Stimulated activated CD8-positive, alpha-beta memory T cell treated with anti-CD3 and anti-CD28 coated beads, Interleukin-12 subunit alpha, Interleukin-12 subunit beta, amount 100 ng/mL, for 4 hours (primary cell): ENCODE data around the gene KRTAP2-1.
"Not testable (repeated sequence)": the region's sequence is repeated elsewhere in the genome, so short reads cannot be mapped to it uniquely, and the experiment has no call there.

Experiments
- DNase-seq: peaks from one replicate; pipeline ENCODE4 v3.0.0-alpha.2; 2020; ENCODE audit warnings: low read depth

Gene KRTAP2-1, protein sequence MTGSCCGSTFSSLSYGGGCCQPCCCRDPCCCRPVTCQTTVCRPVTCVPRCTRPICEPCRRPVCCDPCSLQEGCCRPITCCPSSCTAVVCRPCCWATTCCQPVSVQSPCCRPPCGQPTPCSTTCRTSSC

DNA sequence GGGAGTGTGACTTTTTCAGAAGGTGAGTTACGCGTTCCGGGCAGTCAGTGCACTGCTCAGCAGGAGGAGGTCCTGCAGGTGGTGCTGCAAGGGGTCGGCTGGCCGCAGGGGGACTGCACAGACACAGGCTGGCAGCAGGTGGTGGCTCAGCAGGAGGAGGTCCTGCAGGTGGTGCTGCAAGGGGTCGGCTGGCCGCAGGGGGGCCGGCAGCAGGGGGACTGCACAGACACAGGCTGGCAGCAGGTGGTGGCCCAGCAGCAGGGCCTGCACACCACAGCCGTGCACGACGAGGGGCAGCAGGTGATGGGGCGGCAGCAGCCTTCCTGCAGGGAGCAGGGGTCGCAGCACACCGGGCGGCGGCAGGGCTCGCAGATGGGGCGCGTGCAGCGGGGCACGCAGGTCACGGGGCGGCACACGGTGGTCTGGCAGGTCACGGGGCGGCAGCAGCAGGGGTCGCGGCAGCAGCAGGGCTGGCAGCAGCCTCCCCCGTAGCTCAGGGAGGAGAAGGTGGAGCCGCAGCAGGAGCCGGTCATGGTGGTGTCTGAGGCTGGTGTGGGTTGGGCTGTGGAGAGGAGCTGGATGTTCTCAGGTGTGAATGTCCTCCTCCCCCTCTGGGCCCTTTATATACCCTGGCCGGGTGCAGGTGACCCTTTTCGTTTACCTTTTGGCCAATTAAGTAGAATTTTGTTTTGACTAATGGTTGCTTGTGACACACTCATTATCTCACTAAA is at the start of gene KRTAP2-1:
KRTAP2-1 (minus strand) TSS at position 582 of the 731 bp plus-strand sequence; CDS start at position 533, 49 bp downstream.
- not testable (repeated sequence) for DNase-seq

DNA sequence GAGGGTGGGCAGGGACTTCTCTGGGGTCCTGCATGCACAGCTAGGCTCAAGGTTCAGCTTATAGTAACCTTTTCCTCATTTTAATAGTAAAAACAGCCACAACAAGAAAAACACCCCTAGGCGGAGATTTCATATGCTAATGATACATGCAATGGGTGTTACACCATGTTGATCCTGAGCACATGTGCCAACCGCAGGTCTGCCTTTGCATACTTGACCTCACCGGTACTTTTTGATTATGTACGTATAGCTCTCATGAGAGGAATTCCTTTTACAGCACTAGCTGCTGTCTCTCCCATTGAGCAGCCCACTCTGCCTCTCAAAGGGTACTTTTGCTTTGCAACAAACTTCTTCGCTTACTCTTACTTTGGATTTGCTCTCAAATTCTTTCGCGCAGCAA is 48.9 kb upstream of the KRTAP2-1 start:
- no peak for DNase-seq

DNA sequence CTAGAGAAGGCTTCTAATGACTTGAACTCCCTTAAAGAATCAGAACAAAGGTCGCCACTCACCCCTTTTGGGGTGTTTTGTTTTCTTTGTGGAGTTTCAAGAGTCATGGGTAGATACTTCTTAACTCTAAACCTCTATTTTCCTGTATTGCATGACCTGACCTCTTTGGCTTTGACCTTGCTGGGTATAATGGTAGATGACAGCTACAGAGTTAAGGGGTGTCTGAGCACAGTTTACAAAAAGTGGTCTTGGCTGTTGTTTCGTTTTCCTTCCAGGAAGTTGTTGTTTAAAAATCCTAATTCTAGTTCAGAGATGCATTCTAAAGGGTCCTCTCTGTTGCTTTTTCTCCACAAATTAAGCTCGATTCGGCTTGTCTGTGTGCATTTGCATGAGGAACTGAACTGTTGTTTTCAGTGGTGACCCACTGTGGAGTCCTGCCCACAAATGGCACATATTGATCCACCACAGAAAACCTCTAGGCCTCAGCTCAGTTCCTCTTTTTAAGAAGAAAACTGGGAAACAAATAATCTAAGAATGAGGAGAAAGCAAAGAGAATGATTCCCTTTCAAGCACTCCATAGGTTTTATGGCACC is 41.7 kb upstream of the KRTAP2-1 start:
- DNase-seq: not testable (repeated sequence)

DNA sequence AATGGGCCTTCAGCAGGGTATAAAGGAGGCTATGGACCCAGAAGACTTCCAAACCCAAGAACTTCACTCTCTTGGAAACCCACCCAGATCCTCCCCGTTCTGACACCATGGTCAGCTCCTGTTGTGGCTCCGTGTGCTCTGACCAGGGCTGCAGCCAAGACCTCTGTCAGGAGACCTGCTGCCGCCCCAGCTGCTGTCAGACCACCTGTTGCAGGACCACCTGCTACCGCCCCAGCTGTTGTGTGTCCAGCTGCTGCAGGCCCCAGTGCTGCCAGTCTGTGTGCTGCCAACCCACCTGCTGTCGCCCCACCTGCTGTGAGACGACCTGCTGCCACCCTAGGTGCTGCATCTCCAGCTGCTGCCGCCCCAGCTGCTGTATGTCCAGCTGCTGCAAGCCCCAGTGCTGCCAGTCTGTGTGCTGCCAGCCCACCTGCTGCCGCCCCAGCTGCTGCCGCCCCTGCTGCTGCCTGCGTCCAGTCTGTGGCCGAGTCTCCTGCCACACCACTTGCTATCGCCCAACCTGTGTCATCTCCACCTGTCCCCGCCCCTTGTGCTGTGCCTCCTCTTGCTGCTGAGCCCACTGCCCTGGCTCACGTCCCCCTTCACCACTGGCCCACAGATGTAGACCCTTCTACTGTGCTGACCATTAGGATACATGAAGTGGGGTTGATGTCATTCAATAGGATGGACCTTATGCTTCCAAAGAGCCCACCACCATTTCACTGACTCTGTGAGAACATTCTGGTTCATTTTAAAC is 37.2 kb upstream of the KRTAP2-1 start, which contains the start of gene KRTAP4-7:
KRTAP4-7 (plus strand) TSS at position 51 of the 757 bp plus-strand sequence; CDS start at position 108, 57 bp downstream.
- not testable (repeated sequence) for DNase-seq

DNA sequence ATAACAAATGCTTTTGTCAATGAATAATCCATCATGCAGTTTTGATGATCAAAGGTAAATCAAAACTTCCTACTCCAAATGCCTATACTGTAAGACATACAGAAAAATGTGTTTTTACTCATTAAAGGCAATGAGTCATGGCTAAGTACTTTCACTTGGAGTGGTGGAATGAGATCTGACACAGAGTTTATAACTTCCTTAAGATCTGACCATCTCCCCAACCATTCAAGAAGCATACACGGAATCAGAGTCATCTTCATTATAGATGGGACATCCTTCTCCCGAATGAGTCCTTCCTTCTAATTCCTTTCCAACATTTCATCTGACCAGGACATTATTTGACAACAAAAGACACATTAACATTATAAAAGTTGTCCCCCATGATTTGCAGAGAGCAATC is 36.3 kb upstream of the KRTAP2-1 start:
- DNase-seq: not testable (repeated sequence)

DNA sequence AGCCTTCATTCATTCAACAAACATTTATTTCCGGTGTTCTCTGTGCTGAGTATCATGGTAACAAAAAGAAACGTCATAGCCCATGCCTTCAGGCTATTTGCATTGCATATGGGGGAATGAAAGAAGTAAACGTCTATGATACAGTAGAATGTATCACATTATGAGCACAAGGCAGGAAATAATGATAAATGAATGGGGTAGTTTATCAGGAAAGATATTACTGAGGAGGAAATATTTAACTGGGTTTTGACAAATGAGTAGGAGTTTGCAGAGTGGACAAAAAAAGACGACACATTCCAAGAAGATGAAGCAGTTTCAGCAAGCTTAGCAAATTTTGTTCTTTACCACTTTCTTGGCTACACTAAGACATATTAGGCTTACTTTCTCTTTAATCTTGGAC is 35.5 kb upstream of the KRTAP2-1 start:
- DNase-seq: no peak

DNA sequence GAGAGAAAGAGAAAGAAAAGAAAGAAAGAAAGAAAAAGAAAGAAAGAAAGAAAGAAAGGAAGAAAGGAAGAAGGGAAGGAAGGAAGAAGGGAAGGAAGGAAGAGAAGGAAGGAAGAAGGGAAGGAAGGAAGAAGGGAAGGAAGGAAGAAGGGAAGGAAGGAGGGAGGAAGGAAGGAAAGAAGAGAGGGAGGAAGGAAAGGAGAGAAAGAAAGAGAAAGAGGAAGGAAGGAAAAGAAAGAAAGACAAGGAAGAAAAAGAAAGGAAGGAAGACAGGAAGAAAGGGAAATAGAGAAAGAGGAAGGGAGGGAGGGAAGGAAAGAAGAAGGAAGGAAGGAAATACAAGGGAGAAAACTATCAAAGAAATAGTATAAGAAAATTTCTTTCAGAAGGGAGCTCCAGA is 29.7 kb upstream of the KRTAP2-1 start:
- DNase-seq: no peak

DNA sequence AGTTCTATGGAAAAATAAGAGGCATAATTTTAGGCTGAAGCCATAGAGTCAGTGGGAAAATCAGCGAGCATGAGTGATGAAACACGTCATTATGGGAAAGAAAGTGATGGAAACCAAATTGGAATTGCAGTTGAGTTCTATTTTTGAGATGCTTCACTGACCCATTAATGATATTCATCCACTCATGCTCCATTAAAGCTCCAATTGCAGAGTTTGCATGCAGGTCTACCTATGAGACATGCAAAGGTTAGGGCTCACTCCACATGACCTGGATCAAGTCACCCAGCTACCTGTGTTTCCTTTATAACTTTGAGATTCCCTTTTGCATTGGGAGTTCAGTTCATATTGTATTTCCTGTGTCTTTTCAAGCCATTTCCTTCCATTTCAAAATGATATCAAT is 26.6 kb upstream of the KRTAP2-1 start:
- no peak for DNase-seq

DNA sequence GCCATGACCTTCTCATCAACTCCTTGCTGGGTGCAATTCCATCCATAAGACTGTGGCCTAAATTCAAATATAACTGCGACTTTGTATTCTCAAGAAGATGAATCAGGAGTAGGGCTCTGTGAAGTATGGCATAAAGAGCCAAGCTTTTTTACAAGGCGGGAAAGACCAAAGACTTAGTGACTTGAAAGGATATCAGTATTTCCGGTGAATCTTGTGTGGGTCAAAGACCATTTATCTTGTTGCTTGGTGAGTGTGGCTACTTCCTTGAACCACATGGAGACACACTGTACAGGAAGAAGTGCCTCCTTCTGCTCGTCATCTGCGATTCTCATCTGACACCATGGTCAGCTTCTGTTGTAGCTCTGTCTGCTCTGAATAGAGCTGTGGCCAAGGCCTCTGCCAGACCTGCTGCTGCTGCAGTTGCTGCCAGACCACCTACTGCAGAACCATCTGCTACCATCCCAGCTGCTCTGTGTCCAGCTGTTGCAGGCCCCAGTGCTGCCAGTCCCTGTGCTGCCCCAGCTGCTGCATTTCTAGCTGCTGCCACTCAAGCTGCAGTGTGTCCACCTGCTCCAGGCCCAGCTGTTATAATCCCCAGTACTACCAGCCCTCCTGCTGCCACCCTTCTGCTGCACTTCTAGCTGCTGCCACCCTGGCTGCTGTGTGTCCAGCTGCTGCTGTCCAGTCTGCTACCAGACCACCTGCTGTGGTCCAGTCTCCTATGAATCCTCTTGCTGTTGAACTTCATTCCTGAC is 24.7 kb upstream of the KRTAP2-1 start:
- DNase-seq: no peak

DNA sequence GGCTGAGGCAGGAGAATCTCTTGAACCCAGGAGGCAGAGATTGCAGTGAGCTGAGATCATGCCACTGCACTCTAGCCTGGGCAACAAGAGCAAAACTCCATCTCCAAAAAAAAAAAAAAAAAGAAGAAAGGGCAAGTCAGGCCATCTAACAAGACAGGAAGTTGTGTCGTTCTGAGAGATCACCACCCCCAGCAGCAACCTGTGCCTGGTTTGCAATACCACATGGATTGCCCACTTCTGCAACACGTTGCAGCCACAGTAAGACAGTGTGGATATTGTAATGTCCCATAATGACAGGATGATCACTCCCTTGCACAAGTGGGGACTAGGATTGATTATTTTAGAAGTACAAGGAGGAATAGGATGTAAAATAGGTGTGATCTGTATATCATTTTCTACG is 21.9 kb upstream of the KRTAP2-1 start:
- no peak for DNase-seq

DNA sequence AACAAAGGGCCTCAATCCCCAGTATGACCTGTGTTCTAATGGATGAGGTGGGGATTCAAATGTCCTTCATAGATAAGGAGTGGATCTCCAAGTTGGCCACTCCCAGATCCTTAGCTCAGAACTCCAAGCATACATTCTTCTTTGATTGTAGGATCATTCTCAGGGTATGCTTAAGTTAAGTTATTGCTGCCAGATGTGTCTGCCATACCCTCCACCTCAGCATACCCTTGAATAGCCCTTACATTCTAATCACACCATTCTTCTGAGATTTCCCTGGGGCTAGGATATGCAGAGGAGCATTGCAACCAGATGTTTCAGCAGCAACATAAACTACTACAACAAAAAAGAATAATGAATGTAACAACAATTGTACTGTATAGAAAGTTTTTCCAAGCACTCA is 20.2 kb upstream of the KRTAP2-1 start:
- DNase-seq: no peak

DNA sequence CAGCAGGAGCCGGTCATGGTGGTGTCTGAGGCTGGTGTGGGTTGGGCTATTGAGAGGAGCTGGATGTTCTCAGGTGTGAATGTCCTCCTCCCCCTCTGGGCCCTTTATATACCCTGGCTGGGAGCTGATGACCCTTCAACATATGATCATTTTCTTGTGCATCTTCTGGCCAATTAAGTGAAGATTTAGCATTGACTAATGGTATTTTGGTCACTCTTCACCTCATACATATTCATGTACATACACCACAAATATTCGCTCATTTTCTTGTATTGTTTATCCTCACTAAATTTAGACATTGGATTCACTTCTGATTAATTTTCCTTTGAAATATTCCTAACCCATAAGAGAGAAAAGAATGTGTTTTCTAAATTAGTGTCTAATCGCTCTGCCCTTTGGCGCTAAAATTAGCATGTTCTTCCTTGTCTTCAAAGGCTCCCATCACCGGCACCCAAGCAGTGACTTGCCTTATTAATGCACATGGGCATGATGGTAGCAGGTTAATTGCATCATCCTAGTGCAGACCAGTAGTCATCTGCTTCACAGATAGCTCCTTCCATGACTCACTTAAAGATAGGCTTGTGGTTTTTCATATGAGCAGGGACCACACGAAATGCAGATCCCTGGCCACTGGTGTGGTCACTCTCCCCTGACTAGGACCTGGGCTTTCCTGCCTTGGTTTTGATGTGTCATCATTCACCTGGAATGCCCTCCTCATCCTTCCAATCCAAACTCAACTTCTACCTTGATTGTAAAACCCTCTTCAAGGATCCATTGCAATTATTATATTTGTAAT is 18.9 kb upstream of the KRTAP2-1 start, which contains the start of gene KRTAP2-4:
KRTAP2-4 (minus strand) TSS at position 51 of the 796 bp plus-strand sequence; CDS start at position 17, 34 bp downstream.
- no peak for DNase-seq

DNA sequence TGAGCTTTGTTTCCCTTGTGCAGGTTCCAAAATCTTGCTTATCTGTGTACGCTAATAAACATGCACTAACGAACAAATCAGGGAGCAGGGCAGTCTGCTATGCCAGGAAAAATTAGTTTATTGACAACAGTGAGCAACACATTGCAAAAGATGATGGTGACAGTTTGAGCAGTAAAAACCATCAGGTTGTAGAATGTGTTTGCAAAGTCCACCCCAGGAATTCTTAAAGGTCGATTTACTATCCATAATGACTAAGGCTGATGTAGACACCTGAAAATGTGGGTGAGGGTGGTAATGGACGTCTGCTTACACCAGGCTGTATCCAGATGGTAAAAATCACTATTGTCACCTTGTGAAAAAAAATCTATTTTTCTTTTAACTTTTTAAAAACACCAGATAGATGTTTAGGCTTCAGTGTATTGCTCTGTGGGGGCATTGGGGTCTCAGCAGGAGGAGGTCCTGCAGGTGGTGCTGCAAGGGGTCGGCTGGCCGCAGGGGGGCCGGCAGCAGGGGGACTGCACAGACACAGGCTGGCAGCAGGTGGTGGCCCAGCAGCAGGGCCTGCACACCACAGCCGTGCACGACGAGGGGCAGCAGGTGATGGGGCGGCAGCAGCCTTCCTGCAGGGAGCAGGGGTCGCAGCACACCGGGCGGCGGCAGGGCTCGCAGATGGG is 18.0 kb upstream of the KRTAP2-1 start:
- DNase-seq: not testable (repeated sequence)

DNA sequence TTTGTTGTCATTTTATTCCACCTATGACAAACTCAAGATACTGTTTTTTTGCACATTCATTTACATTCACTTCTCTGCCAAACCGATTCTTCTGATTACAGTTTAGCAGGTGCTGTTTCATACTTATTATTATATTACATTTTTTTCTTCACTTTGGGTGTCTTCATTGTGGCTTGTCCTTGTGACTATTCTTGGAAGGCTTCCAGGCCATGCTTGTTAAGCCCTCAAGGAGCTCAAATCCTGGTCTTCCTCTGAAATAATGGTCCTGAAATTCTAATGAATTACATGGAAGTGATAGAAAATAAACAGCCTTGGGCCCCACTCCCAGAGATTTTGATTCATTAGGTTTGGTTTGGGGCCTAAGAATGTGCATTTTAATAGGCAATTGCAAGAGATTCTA is 17.2 kb upstream of the KRTAP2-1 start:
- DNase-seq: no peak

DNA sequence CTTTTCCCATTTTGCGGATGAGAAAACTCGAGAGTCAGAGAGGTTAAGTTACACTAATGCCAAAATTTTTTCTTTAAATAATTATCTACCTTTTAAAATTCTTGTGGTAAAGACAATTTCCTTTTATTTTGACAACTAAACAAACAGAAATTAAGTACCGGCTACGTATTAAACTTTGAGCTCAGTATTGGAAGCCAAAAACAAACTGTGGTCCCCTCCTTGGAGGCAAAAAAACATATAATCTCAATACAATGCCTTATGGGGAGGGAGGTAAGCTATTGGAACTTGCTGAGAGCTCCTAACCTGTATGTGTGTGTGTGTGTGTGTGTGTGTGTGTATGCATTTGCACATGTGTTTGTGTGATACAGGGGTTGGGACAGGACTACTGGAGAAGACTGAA is 16.3 kb upstream of the KRTAP2-1 start:
- no peak for DNase-seq

DNA sequence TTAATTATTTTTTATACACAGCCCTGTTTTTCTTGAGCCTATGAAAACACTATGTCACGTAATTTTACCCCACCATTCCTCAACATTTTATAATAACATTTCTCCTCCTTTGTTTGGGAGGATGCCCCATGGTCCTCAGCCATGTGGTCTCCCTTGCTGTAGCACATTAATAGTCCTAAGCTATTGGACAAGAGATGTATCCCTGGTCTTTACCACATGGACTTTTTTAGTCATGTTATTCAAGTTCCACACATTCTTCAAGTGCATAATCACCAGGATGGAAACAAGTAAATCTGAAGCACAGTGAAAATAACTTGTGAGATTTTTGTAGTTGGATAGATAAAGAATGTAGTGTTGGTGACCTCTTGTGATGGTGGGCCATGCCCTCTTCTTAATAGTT is 14.8 kb upstream of the KRTAP2-1 start:
- DNase-seq: no peak

DNA sequence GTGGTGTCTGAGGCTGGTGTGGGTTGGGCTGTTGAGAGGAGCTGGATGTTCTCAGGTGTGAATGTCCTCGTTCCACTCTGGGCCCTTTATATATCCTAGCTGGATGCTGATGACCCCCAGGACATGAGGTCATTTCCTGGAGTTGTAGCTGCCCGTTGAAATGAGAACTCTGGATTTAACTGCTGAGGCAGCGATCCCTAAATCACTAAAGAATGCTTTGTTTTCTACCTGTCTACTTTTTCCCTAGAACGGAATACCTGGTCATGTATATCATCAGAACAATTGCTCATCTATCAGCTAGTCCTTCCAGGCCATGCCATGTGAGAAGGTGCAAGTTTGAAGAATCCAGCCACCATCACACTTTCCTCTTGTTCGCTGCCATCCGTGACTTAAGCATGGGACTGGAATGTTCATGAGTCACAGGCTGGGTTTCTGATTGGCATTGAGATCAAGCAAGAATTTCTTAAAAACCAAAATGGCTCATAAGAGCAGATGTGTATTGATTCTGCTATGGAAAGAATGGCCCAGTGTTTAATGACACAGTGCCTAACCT is 13.0 kb upstream of the KRTAP2-1 start, which contains the start of gene KRTAP2-3:
KRTAP2-3 (minus strand) TSS at position 63 of the 553 bp plus-strand sequence. CDS start 64 bp downstream, outside the sequence.
- DNase-seq: no peak

DNA sequence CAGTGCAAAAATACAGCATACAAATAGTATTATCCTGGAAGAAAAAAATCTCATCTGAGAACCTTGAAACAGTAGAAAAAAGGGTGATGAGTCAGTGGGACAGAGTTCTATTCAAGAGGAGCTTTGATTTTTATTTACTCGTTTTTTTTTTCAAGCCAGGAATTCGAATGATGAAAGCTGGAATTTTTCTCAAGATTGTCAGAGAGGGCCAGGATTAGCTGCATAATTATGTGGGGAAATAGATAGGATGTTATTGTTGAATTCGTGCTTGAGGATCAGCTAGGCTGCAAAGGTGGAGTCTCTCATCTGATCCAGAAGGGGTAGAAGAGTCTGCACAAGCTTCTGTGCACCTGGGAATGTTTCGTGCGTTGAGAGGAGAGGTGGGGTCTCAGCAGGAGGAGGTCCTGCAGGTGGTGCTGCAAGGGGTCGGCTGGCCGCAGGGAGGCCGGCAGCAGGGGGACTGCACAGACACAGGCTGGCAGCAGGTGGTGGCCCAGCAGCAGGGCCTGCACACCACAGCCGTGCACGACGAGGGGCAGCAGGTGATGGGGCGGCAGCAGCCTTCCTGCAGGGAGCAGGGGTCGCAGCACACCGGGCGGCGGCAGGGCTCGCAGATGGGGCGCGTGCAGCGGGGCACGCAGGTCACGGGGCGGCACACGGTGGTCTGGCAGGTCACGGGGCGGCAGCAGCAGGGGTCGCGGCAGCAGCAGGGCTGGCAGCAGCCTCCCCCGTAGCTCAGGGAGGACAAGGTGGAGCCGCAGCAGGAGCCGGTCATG is 12.3 kb upstream of the KRTAP2-1 start:
- DNase-seq: not testable (repeated sequence)

DNA sequence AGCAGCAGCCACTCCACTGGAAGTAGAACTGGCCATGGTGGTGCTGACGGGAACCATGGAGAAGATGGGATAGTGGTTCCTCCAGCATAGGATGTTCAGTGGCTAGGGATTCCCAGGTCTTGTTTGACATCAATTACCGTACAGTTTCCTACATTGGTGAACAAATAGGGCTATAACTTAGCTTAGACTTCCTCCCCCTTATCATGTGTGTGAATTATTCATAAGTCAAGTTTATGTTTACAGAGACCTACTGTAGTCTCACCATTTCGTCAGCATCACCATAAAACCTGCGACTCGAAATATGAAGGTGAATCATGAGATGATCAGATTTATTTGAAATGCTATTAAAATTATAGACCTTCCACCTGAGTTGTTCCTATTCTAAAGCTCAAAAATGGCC is 11.6 kb upstream of the KRTAP2-1 start:
- no peak for DNase-seq
